ENCODE data around the gene AQR. TPM values are rescaled to one million over a fixed set of nuclear protein-coding genes. Genes with fewer than 3 reads are reported as not detected.

AQR gene
- total RNA-seq, 4 donors from 2014 or later, result 21.1 to 35.5 (median 28.1) TPM

DNA sequence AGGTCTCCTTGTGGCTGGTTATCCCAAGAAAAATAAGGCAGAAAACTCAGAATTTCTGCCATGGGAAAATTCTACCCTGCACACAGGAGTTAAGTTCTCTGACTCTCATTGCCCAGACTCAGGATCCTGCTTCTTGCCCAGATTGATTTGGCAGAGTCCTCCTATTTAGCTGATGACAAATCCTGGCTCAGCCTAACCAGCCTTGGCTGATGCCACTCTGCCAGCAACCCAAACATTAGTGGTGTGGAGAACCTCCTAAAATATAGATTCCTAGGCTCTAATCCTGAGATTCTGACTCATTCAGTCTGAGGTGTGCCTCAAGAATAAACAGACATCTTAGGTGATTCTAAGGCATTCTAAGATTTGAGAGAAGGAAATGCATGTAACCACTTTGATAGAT lies 113.6 kb downstream of the AQR start:
- TF ChIP-seq POLR2A (IDR thresholded peaks at IDR 0.05), result no peak
- TF ChIP-seq, protein P1, sequence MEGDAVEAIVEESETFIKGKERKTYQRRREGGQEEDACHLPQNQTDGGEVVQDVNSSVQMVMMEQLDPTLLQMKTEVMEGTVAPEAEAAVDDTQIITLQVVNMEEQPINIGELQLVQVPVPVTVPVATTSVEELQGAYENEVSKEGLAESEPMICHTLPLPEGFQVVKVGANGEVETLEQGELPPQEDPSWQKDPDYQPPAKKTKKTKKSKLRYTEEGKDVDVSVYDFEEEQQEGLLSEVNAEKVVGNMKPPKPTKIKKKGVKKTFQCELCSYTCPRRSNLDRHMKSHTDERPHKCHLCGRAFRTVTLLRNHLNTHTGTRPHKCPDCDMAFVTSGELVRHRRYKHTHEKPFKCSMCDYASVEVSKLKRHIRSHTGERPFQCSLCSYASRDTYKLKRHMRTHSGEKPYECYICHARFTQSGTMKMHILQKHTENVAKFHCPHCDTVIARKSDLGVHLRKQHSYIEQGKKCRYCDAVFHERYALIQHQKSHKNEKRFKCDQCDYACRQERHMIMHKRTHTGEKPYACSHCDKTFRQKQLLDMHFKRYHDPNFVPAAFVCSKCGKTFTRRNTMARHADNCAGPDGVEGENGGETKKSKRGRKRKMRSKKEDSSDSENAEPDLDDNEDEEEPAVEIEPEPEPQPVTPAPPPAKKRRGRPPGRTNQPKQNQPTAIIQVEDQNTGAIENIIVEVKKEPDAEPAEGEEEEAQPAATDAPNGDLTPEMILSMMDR (IDR thresholded peaks at IDR 0.05), result no peak
- no peak overlapping the region for H3K27ac ChIP-seq
- H3K4me1 ChIP-seq, result peaks cover 0 to 5% (median 0%) of the 10 kb centered on the region in 4 donors
- H3K36me3 ChIP-seq, result peaks cover 0 to 43% (median 0%) of the 10 kb centered on the region in 3 donors
- H3K4me3 ChIP-seq, result no peak overlapping the region
- no peaks in the 10 kb centered on the region for H3K9me3 ChIP-seq
- no peaks in the 10 kb centered on the region for H3K27me3 ChIP-seq
- DNase-seq, result no peak

DNA sequence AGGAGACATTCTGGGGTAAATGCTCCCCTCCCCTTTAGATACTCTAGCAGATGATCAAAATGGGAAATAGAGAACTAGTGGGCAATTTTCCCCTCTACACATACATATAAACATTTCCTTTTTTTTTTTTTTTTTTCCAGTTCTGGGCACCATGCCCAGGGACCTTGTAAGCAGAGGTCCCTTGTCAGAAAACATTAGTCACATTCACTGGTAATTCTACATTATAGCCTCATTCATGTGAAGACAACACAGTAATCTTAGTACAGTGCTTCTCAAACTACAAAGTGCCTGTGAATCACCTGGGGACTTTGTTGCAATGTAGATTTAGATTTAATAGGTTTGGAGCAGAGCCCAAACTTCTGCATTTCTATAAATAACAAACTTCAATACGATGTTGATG lies 114.1 kb downstream of the AQR start:
- Histone ChIP-seq H3K27ac (no peak overlapping the region), H3K4me3 (no peak overlapping the region), H3K9me3 (no peaks in the 10 kb centered on the region), H3K36me3 (peaks cover 0 to 43% (median 0%) of the 10 kb centered on the region in 3 donors), H3K4me1 (peaks cover 0 to 5% (median 0%) of the 10 kb centered on the region in 4 donors), H3K27me3 (no peaks in the 10 kb centered on the region)
- no peak for TF ChIP-seq POLR2A (IDR thresholded peaks at IDR 0.05)
- TF ChIP-seq, protein P1 (IDR thresholded peaks at IDR 0.05), result no peak
- DNase-seq, result no peak

DNA sequence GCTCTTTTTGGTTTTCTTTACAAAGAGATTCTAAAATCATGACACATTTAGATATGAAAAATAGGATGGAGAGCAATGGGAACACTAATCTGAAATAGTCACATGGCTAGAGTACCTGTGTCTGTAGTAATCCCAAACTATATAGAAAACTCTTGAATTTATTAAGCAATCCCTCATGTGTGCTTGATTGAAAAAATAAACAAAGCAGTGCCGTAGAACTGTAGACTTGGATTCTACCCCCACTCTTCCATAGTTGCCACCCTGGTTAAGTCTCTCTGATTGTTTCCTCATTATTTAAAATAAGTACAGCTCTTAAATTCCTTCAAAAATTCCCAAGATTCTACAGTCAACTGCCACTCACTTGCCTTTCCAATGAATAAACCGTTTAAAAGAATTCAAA lies 115.3 kb downstream of the AQR start:
- H3K9me3 ChIP-seq, result no peaks in the 10 kb centered on the region
- no peak overlapping the region for H3K27ac ChIP-seq
- DNase-seq, result no peak
- H3K4me1 ChIP-seq, result peaks cover 0 to 5% (median 0%) of the 10 kb centered on the region in 4 donors
- no peak overlapping the region for H3K4me3 ChIP-seq
- peaks cover 0 to 34% (median 0%) of the 10 kb centered on the region in 3 donors for H3K36me3 ChIP-seq
- TF ChIP-seq, protein P1 (IDR thresholded peaks at IDR 0.05), result no peak
- no peak for TF ChIP-seq POLR2A (IDR thresholded peaks at IDR 0.05)
- no peaks in the 10 kb centered on the region for H3K27me3 ChIP-seq

DNA sequence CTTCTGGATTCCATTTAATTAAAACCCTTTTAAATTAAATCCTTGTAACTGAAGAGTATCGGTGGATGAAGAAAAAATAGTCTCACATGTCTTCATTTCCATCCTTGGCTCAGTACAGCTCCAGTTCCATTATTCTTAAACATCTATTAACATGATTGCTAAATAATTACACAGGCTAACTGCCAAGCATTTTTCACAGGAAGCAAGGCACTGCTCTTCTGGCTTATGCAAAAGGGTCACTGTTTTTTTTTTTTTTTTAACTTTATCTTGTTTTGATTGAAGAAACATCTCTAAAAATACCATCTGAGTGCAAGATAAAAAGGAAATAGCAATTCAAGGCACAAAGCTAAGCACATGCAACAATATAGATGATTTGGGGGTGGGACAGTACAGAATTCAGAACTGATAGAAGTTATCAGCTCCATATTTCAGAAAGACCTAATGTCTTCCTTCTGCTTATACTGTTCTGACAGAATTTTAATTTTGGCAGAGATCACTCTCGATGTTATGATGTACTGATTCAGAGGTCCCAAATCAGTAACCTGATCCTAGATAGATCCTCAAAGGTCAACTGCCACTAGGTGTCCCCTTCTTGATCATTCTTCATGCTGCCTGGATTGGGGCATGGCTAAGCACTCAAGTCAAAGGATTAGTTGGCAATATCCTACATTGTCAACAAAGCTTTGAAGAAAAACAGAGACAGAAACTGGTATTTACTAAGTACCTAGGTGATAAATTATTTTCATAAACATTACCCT lies 116.4 kb downstream of the AQR start:
- Histone ChIP-seq H3K9me3 (no peaks in the 10 kb centered on the region), H3K4me1 (peaks cover 0 to 5% (median 0%) of the 10 kb centered on the region in 4 donors), H3K27ac (no peak overlapping the region), H3K36me3 (peaks cover 0 to 27% (median 0%) of the 10 kb centered on the region in 3 donors), H3K27me3 (no peaks in the 10 kb centered on the region), H3K4me3 (no peak overlapping the region)
- DNase-seq, result no peak
- TF ChIP-seq, protein P1 (IDR thresholded peaks at IDR 0.05), result no peak
- TF ChIP-seq POLR2A (IDR thresholded peaks at IDR 0.05), result no peak

DNA sequence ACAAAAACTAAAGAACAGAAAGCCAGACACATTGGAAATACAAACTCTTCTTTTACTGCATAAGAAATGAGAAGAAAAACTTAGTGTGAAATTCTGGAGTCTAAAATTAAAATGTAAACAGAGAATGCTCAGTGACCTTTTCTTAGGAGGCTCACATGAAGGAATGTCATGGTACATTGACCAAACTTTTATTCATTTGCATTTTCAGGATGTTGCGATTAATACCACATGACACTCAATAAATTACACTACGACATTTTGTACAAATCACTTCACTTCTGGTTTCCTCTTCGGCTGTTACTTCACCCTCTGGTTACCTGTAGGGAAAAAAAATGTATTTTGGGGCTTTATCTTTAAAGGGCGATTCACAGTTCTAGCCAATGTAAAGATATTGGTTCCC lies 117.8 kb downstream of the AQR start:
- Histone ChIP-seq H3K4me1 (peaks cover 0 to 5% (median 0%) of the 10 kb centered on the region in 4 donors), H3K36me3 (peaks cover 0 to 13% (median 0%) of the 10 kb centered on the region in 3 donors), H3K9me3 (no peaks in the 10 kb centered on the region), H3K4me3 (no peak overlapping the region), H3K27me3 (no peaks in the 10 kb centered on the region), H3K27ac (no peak overlapping the region)
- DNase-seq, result no peak
- TF ChIP-seq, protein P1 (IDR thresholded peaks at IDR 0.05), result no peak
- TF ChIP-seq POLR2A (IDR thresholded peaks at IDR 0.05), result no peak
